Trophoblast cell (in vitro differentiated cells and primary cell): ENCODE results near the gene RET.

ENCODE experiments used
- DNase-seq, 2 donors: peaks; one replicate each; pipeline ENCODE4 v3.0.0-alpha.2; 2016
- H2AFZ ChIP-seq: 2 replicates; pipeline ENCODE4 v1.6.1; 2013; ENCODE audit warnings: low read length, moderate library complexity, mild to moderate bottlenecking; ENCODE audit not compliant: insufficient read depth, poor library complexity
- H2AK5ac ChIP-seq: 2 replicates; pipeline ENCODE4 v1.6.1; 2013; ENCODE audit warnings: mild to moderate bottlenecking, low read length
- H2BK120ac ChIP-seq: 2 replicates; pipeline ENCODE4 v1.6.1; 2013; ENCODE audit warnings: low read length, mild to moderate bottlenecking, moderate library complexity; ENCODE audit not compliant: insufficient read depth, poor library complexity
- H2BK12ac ChIP-seq: 2 replicates; pipeline ENCODE4 v1.6.1; 2013; ENCODE audit warnings: mild to moderate bottlenecking, low read length, moderate library complexity
- H2BK5ac ChIP-seq: 2 replicates; pipeline ENCODE4 v1.6.1; 2013; ENCODE audit warnings: low read length, low read depth, moderate library complexity, mild to moderate bottlenecking; ENCODE audit not compliant: poor library complexity
- H3K14ac ChIP-seq: 2 replicates; pipeline ENCODE4 v1.6.1; 2013; ENCODE audit warnings: mild to moderate bottlenecking, low read length
- H3K18ac ChIP-seq: 2 replicates; pipeline ENCODE4 v1.6.1; 2013; ENCODE audit warnings: mild to moderate bottlenecking, low read length
- H3K23ac ChIP-seq: 2 replicates; pipeline ENCODE4 v1.6.1; 2013; ENCODE audit warnings: low read length
- H3K27ac ChIP-seq: 2 replicates; pipeline ENCODE4 v1.5.1; 2013; ENCODE audit warnings: low read depth, mild to moderate bottlenecking, inconsistent platforms, low read length, moderate library complexity
- H3K27me3 ChIP-seq: 2 replicates; pipeline ENCODE4 v1.6.1; 2013; ENCODE audit warnings: inconsistent platforms, mild to moderate bottlenecking, low read length, moderate library complexity; ENCODE audit not compliant: insufficient read depth
- H3K36me3 ChIP-seq, 2 experiments: 1 replicate in 1 of 2; 2 replicates in 1 of 2; pipeline ENCODE4 v1.6.1; 2013; ENCODE audit warnings: low read length in 2 of 2, mild to moderate bottlenecking in 2 of 2, moderate library complexity in 1 of 2; ENCODE audit not compliant: insufficient read depth in 2 of 2, control insufficient read depth in 1 of 2
- H3K4ac ChIP-seq: 2 replicates; pipeline ENCODE4 v1.6.1; 2013; ENCODE audit warnings: low read depth, mild to moderate bottlenecking, low read length, moderate library complexity
- H3K4me1 ChIP-seq, 2 experiments: 1 replicate in 1 of 2; 2 replicates in 1 of 2; pipeline ENCODE4 v1.6.1; 2013; ENCODE audit warnings: low read length in 2 of 2, mild to moderate bottlenecking in 2 of 2, moderate library complexity in 1 of 2; ENCODE audit not compliant: insufficient read depth in 2 of 2, control insufficient read depth in 1 of 2
- H3K4me2 ChIP-seq: 2 replicates; pipeline ENCODE4 v1.6.1; 2013; ENCODE audit warnings: inconsistent platforms, mild to moderate bottlenecking, low read length, moderate library complexity
- H3K4me3 ChIP-seq: 2 replicates; pipeline ENCODE4 v1.5.1; 2013; ENCODE audit warnings: mild to moderate bottlenecking, low read depth, low read length, inconsistent platforms
- H3K79me1 ChIP-seq: one replicate; pipeline ENCODE4 v1.6.1; 2013; ENCODE audit warnings: low read length
- H3K79me2 ChIP-seq: 2 replicates; pipeline ENCODE4 v1.6.1; 2013; ENCODE audit warnings: low read length, mild to moderate bottlenecking; ENCODE audit not compliant: control insufficient read depth, insufficient read depth, poor library complexity
- H3K9ac ChIP-seq: 2 replicates; pipeline ENCODE4 v1.6.1; 2013; ENCODE audit warnings: mild to moderate bottlenecking, low read length
- H3K9me3 ChIP-seq: 2 replicates; pipeline ENCODE4 v1.6.1; 2013; ENCODE audit warnings: low read depth, mild to moderate bottlenecking, control low read depth, inconsistent platforms, low read length; ENCODE audit not compliant: insufficient read depth
- H4K12ac ChIP-seq: 2 replicates; pipeline ENCODE4 v1.6.1; 2013; ENCODE audit warnings: low read depth, mild to moderate bottlenecking, low read length, moderate library complexity
- H4K8ac ChIP-seq: 2 replicates; pipeline ENCODE4 v1.6.1; 2013; ENCODE audit warnings: low read depth, mild to moderate bottlenecking, low read length, moderate library complexity
- H4K91ac ChIP-seq: one replicate; pipeline ENCODE4 v1.6.1; 2013; ENCODE audit warnings: low read depth, mild to moderate bottlenecking, low read length, moderate library complexity
- WGBS: extraction: QIAGEN DNeasy Blood & Tissue Kit; methylation state at CpG from one replicate; pipeline ENCODE4 v1.1.7; 2013; ENCODE audit warnings: missing lambda C conversion rate; ENCODE audit not compliant: insufficient read length, insufficient coverage; ENCODE audit errors: extremely low coverage; 5-methylcytosine and 5-hydroxymethylcytosine counted together

Gene RET

DNA sequence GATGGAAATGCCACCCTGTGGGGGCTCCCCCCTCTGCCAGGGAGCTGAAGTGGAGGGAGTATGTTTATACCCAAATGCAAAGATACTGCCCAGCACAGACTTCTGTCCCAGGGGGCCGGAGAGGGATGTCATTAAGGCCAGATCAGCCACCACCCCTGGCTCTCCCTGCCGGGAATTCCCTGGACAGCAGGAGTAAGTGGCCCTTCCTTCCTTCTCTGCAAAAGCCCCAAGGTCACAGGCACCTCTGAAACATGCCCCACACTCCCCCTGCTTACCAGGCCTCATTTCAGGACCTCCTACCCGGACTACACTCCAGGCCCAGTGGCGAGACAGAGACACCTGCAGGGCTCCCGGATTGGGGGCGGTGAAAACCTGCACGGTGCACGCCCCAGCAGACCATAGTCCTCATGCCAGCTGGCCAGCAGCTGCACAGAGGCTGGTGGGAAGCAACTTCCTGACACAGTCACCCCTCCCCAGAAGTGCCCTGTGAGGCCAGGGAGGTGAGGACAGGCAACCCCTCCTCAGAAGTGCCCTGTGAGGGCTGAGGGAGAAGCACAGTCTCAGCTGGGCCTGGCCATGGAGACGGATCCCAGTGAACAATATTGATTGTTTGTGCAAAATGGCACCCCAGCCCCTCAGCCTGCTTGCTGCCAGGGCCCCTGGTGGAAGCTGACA is 33.0 kb upstream of the RET start:
- H3K27ac ChIP-seq: no peak overlapping the region
- no peak overlapping the region for H3K23ac ChIP-seq
- no peak overlapping the region for H4K8ac ChIP-seq
- H4K91ac ChIP-seq: no peak overlapping the region
- WGBS: no CpG with 5 or more reads among the region's 9 CpGs
- H3K4me2 ChIP-seq: no peak overlapping the region
- no peak overlapping the region for H3K9ac ChIP-seq
- DNase-seq: no peak
- no peak overlapping the region for H2BK120ac ChIP-seq
- H3K4me1 ChIP-seq: no peaks in the 10 kb centered on the region
- H3K79me2 ChIP-seq: no peaks in the 10 kb centered on the region
- H2AK5ac ChIP-seq: no peak overlapping the region
- H3K27me3 ChIP-seq: no peaks in the 10 kb centered on the region
- H3K18ac ChIP-seq: no peak overlapping the region
- no peaks in the 10 kb centered on the region for H3K79me1 ChIP-seq
- peaks cover 5% of the 10 kb centered on the region for H3K9me3 ChIP-seq
- H3K36me3 ChIP-seq: no peaks in the 10 kb centered on the region
- no peak overlapping the region for H2BK5ac ChIP-seq
- H3K4me3 ChIP-seq: no peak overlapping the region
- H4K12ac ChIP-seq: no peak overlapping the region
- no peak overlapping the region for H2AFZ ChIP-seq
- H3K4ac ChIP-seq: no peak overlapping the region
- no peak overlapping the region for H3K14ac ChIP-seq
- H2BK12ac ChIP-seq: no peak overlapping the region

DNA sequence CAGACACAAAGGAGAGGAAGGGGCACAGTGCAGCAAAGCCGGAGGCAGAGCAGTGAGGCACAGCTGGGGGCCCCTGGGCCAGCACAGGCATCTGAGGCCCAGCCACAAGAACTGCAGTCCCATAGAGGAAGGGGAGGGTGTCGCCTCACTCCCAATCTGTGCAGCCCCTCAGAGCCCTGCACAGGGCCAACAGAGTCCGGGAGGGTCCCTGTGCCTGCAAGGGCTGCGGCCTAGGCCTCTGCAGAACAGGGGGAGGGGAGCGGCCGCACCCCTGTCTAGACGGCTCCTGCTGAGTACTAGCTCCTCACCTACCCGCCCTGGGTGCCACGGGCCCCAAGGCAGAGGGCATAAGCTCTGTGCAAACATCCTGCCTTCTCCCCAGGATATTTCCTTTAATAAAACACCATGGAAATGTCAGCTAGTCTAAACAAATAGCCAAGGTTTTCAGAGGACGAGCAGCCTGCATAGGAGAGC is 32.4 kb upstream of the RET start:
- Histone ChIP-seq H3K36me3 (no peaks in the 10 kb centered on the region), H3K4ac (no peak overlapping the region), H2BK12ac (no peak overlapping the region), H4K12ac (no peak overlapping the region), H3K27ac (no peak overlapping the region), H2BK5ac (no peak overlapping the region), H3K9me3 (peaks cover 5% of the 10 kb centered on the region), H3K79me2 (no peaks in the 10 kb centered on the region), H3K14ac (no peak overlapping the region), H3K27me3 (no peaks in the 10 kb centered on the region), H3K4me2 (no peak overlapping the region), H3K79me1 (no peaks in the 10 kb centered on the region), H3K18ac (no peak overlapping the region), H2AK5ac (no peak overlapping the region), H3K4me1 (no peaks in the 10 kb centered on the region), H2BK120ac (no peak overlapping the region), H2AFZ (no peak overlapping the region), H4K91ac (no peak overlapping the region), H3K9ac (no peak overlapping the region), H3K4me3 (no peak overlapping the region), H4K8ac (no peak overlapping the region), H3K23ac (no peak overlapping the region)
- WGBS: no CpG with 5 or more reads among the region's 10 CpGs
- no peak for DNase-seq

DNA sequence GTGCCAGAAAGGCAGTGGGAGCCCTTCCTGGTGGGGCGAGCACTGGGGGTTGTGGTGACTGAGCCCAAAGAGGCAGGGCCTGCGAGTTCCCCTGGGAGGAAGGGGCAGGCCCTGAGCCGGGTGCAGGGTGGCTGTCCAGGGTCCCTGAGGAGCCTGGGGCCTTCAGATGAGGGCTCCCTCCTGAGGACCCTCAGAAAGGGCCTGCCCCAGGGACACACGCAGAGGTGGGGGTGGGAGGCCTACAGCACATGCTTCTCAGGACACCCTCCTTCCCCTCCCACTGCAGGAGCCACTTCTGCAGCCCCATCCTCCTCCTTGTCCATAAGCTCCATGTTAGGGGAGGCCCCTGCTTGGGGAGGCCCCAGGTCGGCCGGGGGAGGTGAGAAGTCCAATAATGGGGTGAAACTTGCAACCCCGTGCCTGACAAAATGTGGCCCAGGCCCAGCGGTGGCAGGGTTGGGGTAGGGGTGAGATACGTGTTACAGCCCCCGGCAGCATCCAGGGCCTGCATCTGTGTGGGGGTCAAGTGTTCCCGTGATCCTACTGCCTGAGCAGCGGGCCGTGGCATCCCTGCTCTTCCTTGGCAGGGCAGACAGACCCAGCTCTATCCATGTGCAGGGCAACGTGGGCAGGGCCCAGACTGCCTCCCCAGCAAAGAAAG is 31.8 kb upstream of the RET start:
- Histone ChIP-seq H3K79me2 (no peaks in the 10 kb centered on the region), H3K9me3 (peaks cover 5% of the 10 kb centered on the region), H4K8ac (no peak overlapping the region), H4K91ac (no peak overlapping the region), H2BK5ac (no peak overlapping the region), H3K4me2 (no peak overlapping the region), H2AK5ac (no peak overlapping the region), H3K79me1 (no peaks in the 10 kb centered on the region), H3K9ac (no peak overlapping the region), H3K4ac (no peak overlapping the region), H3K14ac (no peak overlapping the region), H4K12ac (no peak overlapping the region), H2BK12ac (no peak overlapping the region), H3K4me1 (no peaks in the 10 kb centered on the region), H3K4me3 (no peak overlapping the region), H2AFZ (no peak overlapping the region), H2BK120ac (no peak overlapping the region), H3K36me3 (no peaks in the 10 kb centered on the region), H3K27ac (no peak overlapping the region), H3K23ac (no peak overlapping the region), H3K27me3 (no peaks in the 10 kb centered on the region), H3K18ac (no peak overlapping the region)
- WGBS: no CpG with 5 or more reads among the region's 14 CpGs
- DNase-seq: no peak

DNA sequence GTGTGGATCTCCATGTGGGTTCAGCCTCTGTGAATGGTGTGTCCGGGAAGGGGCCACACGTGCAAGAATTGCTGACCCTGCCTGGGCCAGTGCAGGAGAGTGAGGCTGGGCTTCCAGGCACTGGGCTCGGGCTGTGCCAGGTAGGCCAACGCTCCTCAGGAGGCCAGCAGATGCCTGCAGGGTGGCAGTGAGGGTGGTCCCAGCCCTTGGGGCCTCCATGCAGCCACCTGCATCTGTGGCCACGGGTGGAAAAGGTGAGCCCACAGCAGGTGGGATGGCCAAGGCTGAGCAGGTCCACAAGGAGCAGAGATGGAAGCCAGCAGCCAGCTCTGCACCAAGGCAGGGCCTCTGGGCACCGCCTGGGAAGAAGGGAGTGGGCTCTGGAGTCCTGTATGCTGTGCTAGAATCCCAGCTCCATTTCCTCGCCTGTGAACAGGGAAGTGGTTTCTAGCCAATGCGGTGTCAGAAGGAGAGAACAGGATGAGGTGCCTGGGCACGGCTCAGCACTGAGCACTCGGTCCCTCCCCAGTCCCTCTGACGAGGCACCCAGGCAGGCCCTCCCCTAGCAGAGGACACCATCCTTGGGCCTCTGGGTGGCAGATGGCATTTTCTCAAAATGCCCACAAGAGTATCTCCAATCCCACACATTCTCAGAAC is 31.1 kb upstream of the RET start:
- H3K9ac ChIP-seq: no peak overlapping the region

More for the DNA sequence above, 31.1 kb upstream of the RET start:
- no peak overlapping the region for H3K4ac ChIP-seq
- no peak overlapping the region for H2AFZ ChIP-seq
- no peak overlapping the region for H3K23ac ChIP-seq
- no CpG with 5 or more reads among the region's 11 CpGs for WGBS
- H3K18ac ChIP-seq: no peak overlapping the region
- no peak overlapping the region for H4K91ac ChIP-seq
- H2AK5ac ChIP-seq: no peak overlapping the region
- H4K12ac ChIP-seq: no peak overlapping the region
- H3K79me2 ChIP-seq: no peaks in the 10 kb centered on the region
- no peak overlapping the region for H3K4me2 ChIP-seq
- H3K27me3 ChIP-seq: no peaks in the 10 kb centered on the region
- no peak overlapping the region for H3K27ac ChIP-seq
- H3K36me3 ChIP-seq: no peaks in the 10 kb centered on the region
- H4K8ac ChIP-seq: no peak overlapping the region
- no peak overlapping the region for H3K14ac ChIP-seq
- H3K9me3 ChIP-seq: peaks cover under 1% of the 10 kb centered on the region
- DNase-seq: no peak
- no peak overlapping the region for H2BK12ac ChIP-seq
- no peak overlapping the region for H2BK120ac ChIP-seq
- no peak overlapping the region for H2BK5ac ChIP-seq
- H3K4me3 ChIP-seq: no peak overlapping the region
- H3K4me1 ChIP-seq: no peaks in the 10 kb centered on the region
- H3K79me1 ChIP-seq: no peaks in the 10 kb centered on the region
